Adrenal gland (tissue), 12 donors: ENCODE measurements around the gene C8B. TPM values are rescaled to one million over a fixed set of nuclear protein-coding genes. Genes with fewer than 3 reads are reported as not detected.
A peak's percentile ranks its signal among the peaks of the same experiment; 100 is the strongest.

ENCODE experiments used
- DNase-seq, 7 donors: peaks; one replicate each; pipeline ENCODE4 v3.0.0-alpha.2; 2019 to 2020
- H3K27ac ChIP-seq, 5 donors: fragments of 200-600 bp; sonication (generic) in 4 of 5; 1 replicate in 3 of 5; 2 replicates in 2 of 5; pipeline versions ENCODE4 v1.5.1 to v1.8.0; 2016 to 2020; ENCODE audit warnings: mild to moderate bottlenecking in 1 of 5
- H3K27me3 ChIP-seq: fragments of 200-600 bp; 2 replicates; pipeline ENCODE4 v1.8.0; 2021
- H3K36me3 ChIP-seq, 2 donors: fragments of 200-600 bp; replicated peaks in 1 of 2; 1 replicate in 1 of 2; 2 replicates in 1 of 2; pipeline versions ENCODE4 v1.5.1 to v1.8.0; 2018 to 2022
- H3K4me1 ChIP-seq, 2 donors: fragments of 200-600 bp; replicated peaks in 1 of 2; 1 replicate in 1 of 2; 2 replicates in 1 of 2; pipeline versions ENCODE4 v1.5.1 to v1.8.0; 2018 to 2021
- H3K4me3 ChIP-seq, 4 donors: fragments of 200-600 bp; sonication (generic) in 3 of 4; one replicate each; pipeline ENCODE4 v1.5.1; 2016 to 2018
- H3K9me3 ChIP-seq, 3 donors: fragments of 200-600 bp; sonication (generic) in 1 of 3; replicated peaks in 1 of 3; 1 replicate in 2 of 3; 2 replicates in 1 of 3; pipeline versions ENCODE4 v1.5.1 to v1.8.0; 2016 to 2021
- CTCF ChIP-seq, 6 experiments: fragments of 450-650 bp in 4 of 6; fragments of 200-600 bp in 2 of 6; sonication (generic) in 1 of 6; IDR thresholded peaks; 1 replicate in 5 of 6; 2 replicates in 1 of 6; pipeline versions ENCODE4 v1.5.1 to v1.8.0; 2016 to 2021; ENCODE audit warnings: antibody characterized with exemption in 6 of 6, mild to moderate bottlenecking in 2 of 6, moderate library complexity in 1 of 6
- POLR2A ChIP-seq, 2 donors: fragments of 450-650 bp; IDR thresholded peaks; one replicate each; pipeline ENCODE4 v1.6.1; 2017; ENCODE audit warnings: antibody characterized with exemption in 2 of 2, mild to moderate bottlenecking in 2 of 2, moderate library complexity in 1 of 2
- WGBS, 4 donors: extraction: QIAGEN DNeasy Blood & Tissue Kit in 2 of 4; methylation state at CpG; one replicate each; pipeline versions ENCODE4 v1.1.5 to v1.1.7; 2013 to 2017; 5-methylcytosine and 5-hydroxymethylcytosine counted together
- intact Hi-C, 2 donors: fragments of 100-400 bp; cut with DNase I; formaldehyde crosslinking; loops; one replicate each; pipeline versions ENCODE4 v1.14.1 to v1.15.0; 2022 to 2023
- polyA plus RNA-seq, 3 donors: library from polyadenylated mRNA; stranded (reverse); fragments of 200-250 nt in 2 of 3; fragments of 350-450 nt in 1 of 3; fragmentation: Illumina TruSeq in 1 of 3; extraction: RNeasy Lipid Tissue Mini Kit (QIAGEN cat#74804) in 1 of 3; gene quantifications; one replicate each; pipeline ENCODE4 v1.2.3, GENCODE V29; 2013 to 2014
- total RNA-seq, 9 donors: library from RNA; depleted of rRNA in 4 of 9; stranded (reverse); fragments of >200 nt in 4 of 9; fragments of 120-200 nt in 1 of 9; fragmentation: NEBNext Ultra II Directional in 1 of 9; extraction: Animal tissue kit (Norgen Biotek cat#: 25700) in 1 of 9; gene quantifications; one replicate each; pipeline versions ENCODE4 v1.1.0 to v1.2.4, GENCODE V29; 2013 to 2023
- donor health status: healthy with polysubstance abuse.
- donor health status: Bipolar disorder and iron deficiency.
- donor health status: DM: yes; HTN: yes; CAD: no.
- donor health status: DM: no; HTN: no; CAD: no.
- donor health status: DM: no; HTN: no; CAD: no.
- donor health status: DM: yes; HTN: yes; CAD: no.

Gene C8B
- total and polyA plus RNA-seq, 12 donors: 0.03 TPM; not detected in 11

GRCh38 chr1:56905667-56906066 is 60.1 kb downstream of the C8B start:
- DNase-seq: no peak
- Histone ChIP-seq H3K27me3 (no peaks in the 10 kb centered on the region), H3K27ac (no peak overlapping the region), H3K4me1 (no peaks in the 10 kb centered on the region), H3K4me3 (no peak overlapping the region), H3K9me3 (no peaks in the 10 kb centered on the region), H3K36me3 (no peaks in the 10 kb centered on the region)
- WGBS, 4 donors: 74 to 86% (median 84%) methylated on average over 3 of the region's 3 CpGs
- intact Hi-C loops: no loop called here
- TF ChIP-seq CTCF (IDR thresholded peaks at IDR 0.05) (no peak), POLR2A (IDR thresholded peaks at IDR 0.05) (no peak)

GRCh38 chr1:56904663-56905397 is 61.0 kb downstream of the C8B start:
- TF ChIP-seq CTCF (IDR thresholded peaks at IDR 0.05) (no peak), POLR2A (IDR thresholded peaks at IDR 0.05) (no peak)
- WGBS, 4 donors: 51 to 62% (median 58%) methylated on average over 2 of the region's 2 CpGs
- Histone ChIP-seq H3K27ac (no peak overlapping the region), H3K36me3 (no peaks in the 10 kb centered on the region), H3K4me3 (no peak overlapping the region), H3K4me1 (no peaks in the 10 kb centered on the region), H3K9me3 (no peaks in the 10 kb centered on the region), H3K27me3 (no peaks in the 10 kb centered on the region)
- intact Hi-C loops: no loop called here
- DNase-seq: no peak

- no peak for TF ChIP-seq POLR2A (IDR thresholded peaks at IDR 0.05)
- no peak for TF ChIP-seq CTCF (IDR thresholded peaks at IDR 0.05)
- H3K36me3 ChIP-seq: no peaks in the 10 kb centered on the region
- H3K9me3 ChIP-seq: no peaks in the 10 kb centered on the region
- WGBS, 4 donors: 69 to 90% (median 80%) methylated on average over 1 of the region's 1 CpG
- intact Hi-C loops: no loop called here
- H3K4me1 ChIP-seq: no peaks in the 10 kb centered on the region
- DNase-seq: no peak
- no peak overlapping the region for H3K4me3 ChIP-seq
- H3K27ac ChIP-seq: no peak overlapping the region
- H3K27me3 ChIP-seq: no peaks in the 10 kb centered on the region
Measured at GRCh38 chr1:56903778-56904177, 62.0 kb downstream of the C8B start.

GRCh38 chr1:56901716-56902115 is 64.1 kb downstream of the C8B start:
- no peak overlapping the region for H3K4me3 ChIP-seq
- peak in 1 of 7 donors; percentile 4 for DNase-seq
- no peaks in the 10 kb centered on the region for H3K4me1 ChIP-seq
- WGBS, 4 donors: 43 to 48% (median 45%) methylated on average over 3 of the region's 3 CpGs
- no peak for TF ChIP-seq CTCF (IDR thresholded peaks at IDR 0.05)
- no peak for TF ChIP-seq POLR2A (IDR thresholded peaks at IDR 0.05)
- H3K9me3 ChIP-seq: no peaks in the 10 kb centered on the region
- intact Hi-C loops: no loop called here
- no peaks in the 10 kb centered on the region for H3K36me3 ChIP-seq
- no peak overlapping the region for H3K27ac ChIP-seq
- no peaks in the 10 kb centered on the region for H3K27me3 ChIP-seq
